NCI-H345 treated with DMSO at 0.1 percent for 48 hours (cell line): ENCODE measurements around the gene KISS1R.

Source experiments
- DNase-seq: peaks from one replicate; lab custom pipeline; 2025; ENCODE audit not compliant: unreplicated experiment; lab: John Stamatoyannopoulos, UW

The KISS1R gene

GRCh38 chr19:899336-900042 is 17.6 kb upstream of the KISS1R start:
- no peak for DNase-seq

- no peak for DNase-seq
Observed at GRCh38 chr19:900043-900301, 17.2 kb upstream of the KISS1R start.

- DNase-seq = no peak
Observed at GRCh38 chr19:900302-901111, 16.6 kb upstream of the KISS1R start.

GRCh38 chr19:901216-902092 is 15.7 kb upstream of the KISS1R start:
- DNase-seq = no peak

GRCh38 chr19:902093-902370 is 15.1 kb upstream of the KISS1R start:
- no peak for DNase-seq

GRCh38 chr19:902446-903226 is 14.5 kb upstream of the KISS1R start:
- DNase-seq = no peak

- DNase-seq = no peak
Observed at GRCh38 chr19:903266-903797, 13.8 kb upstream of the KISS1R start.

- no peak for DNase-seq
Observed at GRCh38 chr19:904545-904944, 12.6 kb upstream of the KISS1R start.

GRCh38 chr19:906480-906879 is 10.7 kb upstream of the KISS1R start:
- no peak for DNase-seq

GRCh38 chr19:907183-907853 is 9.8 kb upstream of the KISS1R start:
- no peak for DNase-seq

GRCh38 chr19:911197-912033 is 5.7 kb upstream of the KISS1R start:
- no peak for DNase-seq

GRCh38 chr19:912181-913079 is 4.7 kb upstream of the KISS1R start:
- DNase-seq = no peak

GRCh38 chr19:913080-913748 is 3.9 kb upstream of the KISS1R start, which contains the start of gene R3HDM4:
R3HDM4 (minus strand) TSS chr19:913219; CDS start chr19:913157, 62 bp downstream.
- no peak for DNase-seq

- DNase-seq = no peak
Observed at GRCh38 chr19:916645-917322, 349 bp upstream of the KISS1R start.

GRCh38 chr19:918152-918437 is 962 bp downstream of the KISS1R start:
- DNase-seq = no peak

- DNase-seq = no peak
Observed at GRCh38 chr19:918481-919198, 1.5 kb downstream of the KISS1R start.
